Measurements from ENCODE around the gene MCM8.

MCM8 gene

GRCh38 chr20:6045566-6045965, 95.1 kb downstream of the MCM8 start:
- Histone ChIP-seq H3K27ac (ENCODE audit: low read length) (no peak overlapping the region), H3K36me3 (ENCODE audit: control insufficient read depth in 1 of 2, insufficient read depth in 2 of 2, low read length in 2 of 2) (peaks cover 7 to 15% of the 10 kb centered on the region in 2 donors), H3K4me3 (ENCODE audit: low read depth in 1 of 2, low read length in 2 of 2) (no peak overlapping the region), H3K27me3 (ENCODE audit: low read depth, low read length) (no peaks in the 10 kb centered on the region), H3K4me1 (ENCODE audit: control insufficient read depth in 1 of 2, insufficient read depth in 2 of 2, low read length in 2 of 2) (no peaks in the 10 kb centered on the region), H3K9me3 (ENCODE audit: control insufficient read depth in 1 of 2, low read length in 2 of 2) (no peaks in the 10 kb centered on the region)

- Histone ChIP-seq H3K4me3 (ENCODE audit: low read depth in 1 of 2, low read length in 2 of 2) (no peak overlapping the region), H3K36me3 (ENCODE audit: control insufficient read depth in 1 of 2, insufficient read depth in 2 of 2, low read length in 2 of 2) (peaks cover 4 to 6% of the 10 kb centered on the region in 2 donors), H3K4me1 (ENCODE audit: control insufficient read depth in 1 of 2, insufficient read depth in 2 of 2, low read length in 2 of 2) (peaks cover 0 to under 1% of the 10 kb centered on the region in 2 donors), H3K9me3 (ENCODE audit: control insufficient read depth in 1 of 2, low read length in 2 of 2) (no peaks in the 10 kb centered on the region), H3K27me3 (ENCODE audit: low read depth, low read length) (peaks cover 1% of the 10 kb centered on the region), H3K27ac (ENCODE audit: low read length) (no peak overlapping the region)
Measured at GRCh38 chr20:6046432-6046831, 96.0 kb downstream of the MCM8 start.

GRCh38 chr20:6048391-6048790, 97.9 kb downstream of the MCM8 start:
- Histone ChIP-seq H3K4me3 (ENCODE audit: low read depth in 1 of 2, low read length in 2 of 2) (no peak overlapping the region), H3K27ac (ENCODE audit: low read length) (no peak overlapping the region), H3K27me3 (ENCODE audit: low read depth, low read length) (peaks cover 16% of the 10 kb centered on the region), H3K36me3 (ENCODE audit: control insufficient read depth in 1 of 2, insufficient read depth in 2 of 2, low read length in 2 of 2) (no peaks in the 10 kb centered on the region), H3K9me3 (ENCODE audit: control insufficient read depth in 1 of 2, low read length in 2 of 2) (no peaks in the 10 kb centered on the region), H3K4me1 (ENCODE audit: control insufficient read depth in 1 of 2, insufficient read depth in 2 of 2, low read length in 2 of 2) (peaks cover 0 to 13% of the 10 kb centered on the region in 2 donors)
